Muscle of arm (tissue), 12 donors: ENCODE data around the gene RCBTB2. TPM values are rescaled to one million over a fixed set of nuclear protein-coding genes. Genes with fewer than 3 reads are reported as not detected.

Source experiments
- DNase-seq: peaks from one replicate; pipeline ENCODE4 v3.0.0-alpha.2; 2013
- polyA plus RNA-seq, 12 donors: library from polyadenylated mRNA; unstranded; fragments of 120-200 nt; gene quantifications; one replicate each; pipeline ENCODE4 v1.2.1, GENCODE V29; 2013; ENCODE audit not compliant: insufficient read length in 12 of 12

The RCBTB2 gene
- polyA plus RNA-seq, 12 donors = 18.0 to 31.7 (median 25.1) TPM; not detected in 1

GRCh38 chr13:48496271-48497161, 36.4 kb downstream of the RCBTB2 start:
- no peak for DNase-seq

- no peak for DNase-seq
Observed at GRCh38 chr13:48494874-48495273, 38.0 kb downstream of the RCBTB2 start.

GRCh38 chr13:48493851-48494250, 39.0 kb downstream of the RCBTB2 start:
- DNase-seq = no peak

DNA sequence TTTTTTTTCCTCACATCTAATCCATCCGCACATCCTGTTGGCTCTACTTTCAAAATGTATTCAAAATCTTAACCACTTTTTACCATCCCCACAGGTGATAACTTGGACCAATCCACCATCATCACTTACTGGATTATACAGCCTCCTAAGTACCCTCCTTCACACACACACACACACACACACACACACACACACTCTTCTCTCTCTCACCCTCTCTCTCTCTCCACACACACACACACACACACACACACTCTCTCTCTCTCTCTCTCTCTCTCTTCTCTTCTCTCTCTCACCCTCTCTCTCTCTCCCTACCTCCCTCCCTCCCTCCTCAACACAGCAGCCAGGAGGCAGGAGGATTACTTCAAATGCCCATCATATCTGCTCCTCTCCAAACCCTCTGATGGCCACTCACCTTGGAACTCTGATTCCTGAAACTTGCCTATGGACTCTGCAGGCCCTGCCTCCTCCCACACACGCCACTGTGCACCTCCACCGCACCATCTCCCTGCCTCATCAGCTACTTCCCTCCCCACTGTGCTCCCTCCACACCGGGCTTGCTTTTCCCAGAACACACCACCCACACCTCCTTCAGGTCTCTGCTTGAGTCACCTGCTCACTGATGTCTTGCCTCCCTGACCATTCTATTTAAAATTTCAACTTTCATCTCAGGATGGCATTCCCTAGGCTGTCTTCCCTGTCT, 39.7 kb downstream of the RCBTB2 start:
- DNase-seq = no peak

- DNase-seq = peak; percentile 55
Observed at GRCh38 chr13:48492470-48493065, 40.3 kb downstream of the RCBTB2 start.

- DNase-seq = no peak
Observed at GRCh38 chr13:48492096-48492440, 40.8 kb downstream of the RCBTB2 start.

- no peak for DNase-seq
Observed at GRCh38 chr13:48491423-48492095, 41.3 kb downstream of the RCBTB2 start.

- DNase-seq = no peak
Observed at GRCh38 chr13:48490241-48490640, 42.6 kb downstream of the RCBTB2 start.

DNA sequence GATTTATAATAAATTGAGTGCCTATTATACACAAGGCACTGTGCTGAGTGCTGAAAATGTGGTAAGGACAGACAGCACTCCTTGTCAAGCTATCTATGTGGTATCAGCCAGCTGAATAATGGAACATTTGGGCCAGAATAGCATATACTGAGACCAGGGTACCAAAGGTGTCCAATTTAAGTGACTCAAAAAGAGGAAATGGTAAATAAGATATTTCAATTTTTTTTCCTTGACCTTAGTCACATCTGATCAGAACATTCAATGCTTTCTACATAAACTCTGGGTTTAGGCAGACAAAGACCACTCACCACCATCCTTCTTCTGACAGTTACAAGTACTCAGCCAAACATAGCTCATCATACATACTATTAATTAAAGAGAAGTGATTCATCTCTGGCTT, 43.2 kb downstream of the RCBTB2 start:
- DNase-seq = no peak

- DNase-seq = no peak
Observed at GRCh38 chr13:48488995-48489394, 43.9 kb downstream of the RCBTB2 start.

DNA sequence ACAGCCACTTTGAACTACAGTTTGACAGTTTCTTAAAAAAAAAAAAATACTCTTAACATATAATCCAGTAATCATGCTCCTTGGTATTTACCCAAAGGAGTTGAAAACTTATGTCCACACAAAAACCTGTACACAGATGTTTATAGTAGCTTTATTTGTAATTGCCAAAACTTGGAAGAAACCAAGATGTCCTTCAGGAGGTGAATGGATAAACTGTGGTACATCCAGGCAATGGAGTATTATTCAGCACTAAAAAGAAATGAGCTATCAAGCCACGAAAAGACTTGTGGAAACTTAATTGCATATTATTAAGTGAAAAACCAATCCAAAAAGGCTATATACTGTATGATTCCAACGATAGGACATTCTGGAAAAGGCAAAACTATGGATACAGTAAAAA, 44.9 kb downstream of the RCBTB2 start:
- no peak for DNase-seq

DNA sequence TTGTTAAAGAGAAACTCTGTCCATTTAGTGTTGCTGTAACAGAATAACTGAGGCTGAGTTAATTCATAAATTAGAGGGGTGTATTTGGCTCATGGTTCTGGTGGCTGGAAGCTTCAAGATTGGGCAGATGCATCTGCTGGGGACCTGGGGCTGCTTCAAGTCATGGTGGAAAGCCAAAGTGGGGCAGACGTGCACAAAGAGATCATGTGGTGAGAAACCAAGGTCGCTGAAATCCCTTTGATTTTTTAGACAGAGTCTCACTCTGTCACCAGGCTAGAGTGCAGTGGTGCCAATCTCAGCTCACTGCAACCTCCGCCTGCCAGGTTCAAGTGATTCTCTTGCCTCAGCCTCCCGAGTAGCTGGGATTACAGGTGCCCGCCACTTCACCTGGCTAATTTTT, 46.0 kb downstream of the RCBTB2 start:
- DNase-seq = no peak

- DNase-seq = no peak
Observed at GRCh38 chr13:48486362-48486761, 46.5 kb downstream of the RCBTB2 start.

DNA sequence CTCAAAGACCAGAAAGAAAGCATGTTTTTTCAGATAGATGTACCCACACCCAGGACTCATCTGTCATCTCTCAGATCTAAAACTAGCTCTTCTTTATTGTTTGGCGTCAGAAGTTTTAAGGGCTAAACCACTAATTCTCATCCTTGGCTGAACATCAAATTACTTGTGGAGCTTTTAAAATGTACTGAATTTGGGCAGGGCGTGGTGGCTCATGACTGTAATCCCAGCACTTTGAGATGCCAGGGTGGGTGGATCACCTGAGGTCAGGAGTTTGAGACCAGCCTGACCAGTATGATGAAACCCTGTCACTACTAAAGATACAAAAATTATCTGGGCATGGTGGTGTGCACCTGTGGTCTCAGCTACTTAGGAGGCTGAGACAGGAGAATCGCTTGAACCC, 47.4 kb downstream of the RCBTB2 start:
- no peak for DNase-seq

GRCh38 chr13:48483575-48483974, 49.3 kb downstream of the RCBTB2 start:
- no peak for DNase-seq

GRCh38 chr13:48478391-48478790, 54.5 kb downstream of the RCBTB2 start:
- no peak for DNase-seq

- no peak for DNase-seq
Observed at GRCh38 chr13:48477191-48477855, 55.6 kb downstream of the RCBTB2 start.

DNA sequence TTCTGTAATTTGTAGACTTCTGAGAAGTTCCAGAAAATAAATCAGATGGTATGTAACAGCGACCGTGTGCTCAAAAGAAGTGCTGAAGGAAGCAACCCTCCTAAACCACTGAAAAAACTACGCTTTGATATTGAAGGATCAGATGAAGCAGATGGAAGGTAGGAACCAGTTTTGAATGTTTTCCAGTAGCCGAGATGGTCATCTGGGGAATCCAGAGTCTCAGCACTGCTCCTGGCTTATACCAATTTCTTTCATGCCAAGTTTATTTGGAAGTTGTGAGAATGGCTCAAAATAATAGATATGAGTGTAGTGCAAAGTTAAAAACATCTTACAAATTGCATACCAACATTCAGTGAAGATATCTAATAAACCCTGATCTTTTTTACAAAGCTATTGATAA, 56.2 kb downstream of the RCBTB2 start:
- no peak for DNase-seq

GRCh38 chr13:48476215-48476614, 56.7 kb downstream of the RCBTB2 start:
- no peak for DNase-seq

DNA sequence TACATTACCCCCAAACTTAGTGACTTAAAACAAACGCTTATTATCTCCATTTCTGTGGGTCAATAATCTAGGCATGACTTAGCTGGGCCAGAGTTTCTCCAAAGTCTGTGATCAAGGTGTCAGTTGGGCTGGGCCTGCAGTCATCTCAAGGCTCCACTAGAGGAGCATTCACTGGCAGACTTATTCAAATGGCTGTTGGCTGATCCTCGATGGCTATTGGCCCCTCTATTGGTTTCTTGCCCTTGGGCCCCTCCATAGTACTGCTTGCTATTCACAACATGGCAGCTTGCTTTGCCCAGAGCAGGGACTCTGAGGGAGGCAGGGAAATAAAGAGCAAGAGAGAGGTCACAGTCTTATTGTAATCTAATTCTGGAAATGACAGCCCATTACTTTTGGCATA, 57.6 kb downstream of the RCBTB2 start:
- no peak for DNase-seq

GRCh38 chr13:48457578-48458242, 75.2 kb downstream of the RCBTB2 start:
- no peak for DNase-seq
